ENCODE results near the gene XPC.

Gene XPC

GRCh38 chr3:14126887-14127505 is 51.4 kb downstream of the XPC start:
- DNase-seq = no peak
- no peak for TF ChIP-seq CTCF (IDR thresholded peaks at IDR 0.05)
- Histone ChIP-seq H3K4me1 (peaks cover 0 to 40% (median 31%) of the 10 kb centered on the region in 4 donors), H3K9me3 (no peaks in the 10 kb centered on the region), H3K4me3 (peak overlapping the region in 1 of 2 donors; percentile 83), H3K36me3 (peaks cover 33 to 46% (median 42%) of the 10 kb centered on the region in 3 donors), H3K27me3 (no peaks in the 10 kb centered on the region), H3K27ac (peak overlapping the region; percentile 93 to 94)
- intact Hi-C loops (cut with DNase I; ENCODE audit: low total_unique reads) = loop anchor here (5.0 to 10.0 kb wide), 3 partner anchors 230 to 818 kb away; partner anchors contain the start of gene NR2C2

GRCh38 chr3:14126017-14126886 is 52.1 kb downstream of the XPC start:
- no peak for DNase-seq
- peak overlapping the region; percentile 93 to 94 for H3K27ac ChIP-seq
- peak overlapping the region; percentile 72 to 83 for H3K4me3 ChIP-seq
- no peaks in the 10 kb centered on the region for H3K27me3 ChIP-seq
- no peak for TF ChIP-seq CTCF (IDR thresholded peaks at IDR 0.05)
- H3K36me3 ChIP-seq = peaks cover 25 to 46% (median 34%) of the 10 kb centered on the region in 3 donors
- H3K4me1 ChIP-seq = peaks cover 0 to 41% (median 31%) of the 10 kb centered on the region in 4 donors
- H3K9me3 ChIP-seq = no peaks in the 10 kb centered on the region
- intact Hi-C loops (cut with DNase I; ENCODE audit: low total_unique reads) = loop anchor here (5.0 to 10.0 kb wide), 3 partner anchors 229 to 819 kb away; partner anchors contain the start of gene NR2C2

GRCh38 chr3:14125193-14126016 is 53.0 kb downstream of the XPC start:
- peak; percentile 81 to 91 for DNase-seq
- Histone ChIP-seq H3K27ac (peak overlapping the region; percentile 93 to 94), H3K4me1 (peaks cover 0 to 41% (median 31%) of the 10 kb centered on the region in 4 donors), H3K36me3 (peaks cover 17 to 45% (median 26%) of the 10 kb centered on the region in 3 donors), H3K27me3 (no peaks in the 10 kb centered on the region), H3K9me3 (no peaks in the 10 kb centered on the region), H3K4me3 (peak overlapping the region; percentile 72 to 83)
- TF ChIP-seq CTCF (IDR thresholded peaks at IDR 0.05) = no peak
- intact Hi-C loops (cut with DNase I; ENCODE audit: low total_unique reads) = loop anchor here (2.0 to 10.0 kb wide), 4 partner anchors 53 to 819 kb away; partner anchors contain the start of genes LSM3, NR2C2 and XPC

- intact Hi-C loops (cut with DNase I; ENCODE audit: low total_unique reads) = loop anchor here (2.0 to 10.0 kb wide), 4 partner anchors 54 to 820 kb away; partner anchors contain the start of genes LSM3, NR2C2 and XPC
- H3K36me3 ChIP-seq = peaks cover 10 to 40% (median 19%) of the 10 kb centered on the region in 3 donors
- H3K9me3 ChIP-seq = no peaks in the 10 kb centered on the region
- TF ChIP-seq CTCF (IDR thresholded peaks at IDR 0.05) = peak in 1 of 2 experiments; percentile 8
- peak within 1 kb of the TSS; percentile 72 to 83 for H3K4me3 ChIP-seq
- no peaks in the 10 kb centered on the region for H3K27me3 ChIP-seq
- peaks cover 0 to 41% (median 31%) of the 10 kb centered on the region in 4 donors for H3K4me1 ChIP-seq
- DNase-seq = peak; percentile 99 to 100
- peak within 1 kb of the TSS; percentile 93 to 94 for H3K27ac ChIP-seq
Observed at GRCh38 chr3:14124615-14125192, 53.7 kb downstream of the XPC start, which contains the start of the genes CHCHD4 and TMEM43. CHCHD4 (minus strand) TSS chr3:14124870; CDS start chr3:14124676, 194 bp downstream. TMEM43 (plus strand) TSS chr3:14125052; CDS start chr3:14125194, 142 bp downstream.
